HT1080 (cell line): Measurements from ENCODE around the gene FADS3. TPM values are rescaled to one million over a fixed set of nuclear protein-coding genes. Genes with fewer than 3 reads are reported as not detected.

ENCODE experiments used
- DNase-seq: peaks from one replicate; pipeline ENCODE4 v3.0.0-alpha.2; 2015; ENCODE audit warnings: low read depth
- total RNA-seq: library from RNA; depleted of rRNA; stranded (reverse); fragments of >200 nt; shearing (Covaris generic); gene quantifications from 2 replicates; pipeline ENCODE4 v1.2.3, GENCODE V29; 2014

The FADS3 gene
- total RNA-seq, 1 experiment from 2014 or later = 65.3 TPM

DNA sequence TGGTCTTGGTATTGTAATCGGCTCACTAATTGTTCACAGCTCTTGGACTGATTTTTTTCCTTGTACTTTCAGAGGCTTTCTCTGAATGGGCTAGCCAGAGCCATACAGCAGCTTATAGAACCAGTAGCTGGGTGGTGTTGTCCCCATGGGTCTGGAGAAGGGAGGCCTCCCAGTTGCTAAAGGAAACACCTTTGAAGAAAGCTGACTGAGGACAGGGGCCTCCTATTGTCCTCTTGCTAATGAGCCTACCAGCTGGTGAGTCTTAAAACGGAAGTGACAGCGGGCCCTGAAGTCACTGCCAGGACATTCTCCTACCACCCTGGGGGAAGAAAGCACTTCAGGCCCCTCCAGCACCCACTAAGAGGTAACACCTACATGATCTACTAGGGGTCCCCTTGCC lies 9.9 kb downstream of the FADS3 start:
- no peak for DNase-seq

DNA sequence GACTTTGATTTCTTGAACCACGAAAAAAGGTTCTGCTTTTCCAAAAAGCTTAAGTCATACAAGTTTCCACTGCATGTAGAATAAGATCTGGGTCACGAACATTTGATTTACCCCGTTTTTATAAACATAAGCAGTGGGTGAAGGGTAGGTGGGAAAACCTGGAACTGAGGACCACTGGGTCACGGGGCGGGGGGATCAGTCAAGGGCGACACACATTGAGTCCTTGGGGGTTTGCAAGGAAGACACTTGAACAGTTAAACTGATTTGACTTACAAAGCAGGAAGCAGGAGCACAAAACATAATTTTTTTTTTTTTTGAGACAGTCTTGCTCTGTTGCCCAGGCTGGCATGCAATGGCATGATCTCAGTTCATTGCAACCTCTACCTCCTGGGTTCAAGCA lies 10.9 kb downstream of the FADS3 start:
- DNase-seq = no peak

DNA sequence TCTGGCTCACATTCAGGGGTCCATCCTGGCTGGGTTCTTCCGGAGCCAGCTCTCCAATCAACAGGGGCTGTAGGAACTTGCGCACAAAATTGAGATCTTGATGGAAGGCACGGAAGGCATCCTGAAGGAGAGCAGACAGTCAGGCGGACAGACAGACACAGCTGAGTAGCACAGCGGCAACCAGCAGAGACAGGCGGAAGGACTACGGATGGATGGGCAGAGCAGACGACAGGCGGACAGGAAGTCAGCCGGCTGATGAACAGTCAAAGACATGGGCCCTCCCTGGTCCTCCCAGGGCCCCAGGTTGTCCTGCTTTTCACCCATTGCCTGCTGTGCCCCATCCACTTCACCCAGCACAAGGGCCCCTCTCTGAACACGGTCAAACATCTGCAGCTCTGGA lies 11.3 kb downstream of the FADS3 start:
- no peak for DNase-seq

DNA sequence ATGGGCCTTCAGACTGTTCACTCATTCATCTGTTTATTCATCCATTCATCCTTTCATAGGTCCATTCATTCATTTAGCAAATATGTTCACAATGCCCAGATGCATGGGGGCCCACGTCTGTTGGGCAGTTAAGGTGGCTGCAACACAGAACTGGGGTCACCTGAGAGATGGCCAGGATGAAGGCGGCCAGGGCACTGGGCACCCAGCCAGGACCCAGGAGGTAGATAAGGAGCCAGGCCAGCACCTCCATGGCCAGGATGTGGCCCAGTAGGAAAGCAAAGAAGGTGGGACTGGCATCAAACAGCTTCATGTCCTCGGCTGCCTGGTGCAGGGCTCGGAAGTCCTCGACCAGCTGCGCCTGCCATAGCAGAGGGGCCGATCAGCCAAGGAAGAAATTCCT lies 12.2 kb downstream of the FADS3 start:
- no peak for DNase-seq

DNA sequence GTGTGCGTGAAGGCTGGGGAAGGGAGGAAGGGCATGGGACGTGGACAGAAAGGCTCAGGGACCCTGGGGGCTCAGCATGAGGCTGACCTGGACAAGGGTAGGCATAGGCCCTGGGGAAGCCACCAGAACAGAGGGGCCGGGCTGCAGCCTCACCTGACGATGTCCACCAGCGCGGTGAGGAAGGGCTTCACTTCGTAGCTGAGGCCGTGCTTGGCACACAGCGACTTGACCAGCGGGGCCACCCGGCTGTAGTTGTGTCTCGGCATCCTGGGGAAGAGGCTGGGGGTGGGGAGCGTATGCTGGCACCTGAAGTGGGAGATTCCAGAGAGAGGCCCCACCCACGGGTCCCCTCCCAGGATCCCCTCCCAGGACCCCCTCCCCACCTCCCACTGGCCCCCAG lies 15.6 kb downstream of the FADS3 start:
- DNase-seq = no peak

DNA sequence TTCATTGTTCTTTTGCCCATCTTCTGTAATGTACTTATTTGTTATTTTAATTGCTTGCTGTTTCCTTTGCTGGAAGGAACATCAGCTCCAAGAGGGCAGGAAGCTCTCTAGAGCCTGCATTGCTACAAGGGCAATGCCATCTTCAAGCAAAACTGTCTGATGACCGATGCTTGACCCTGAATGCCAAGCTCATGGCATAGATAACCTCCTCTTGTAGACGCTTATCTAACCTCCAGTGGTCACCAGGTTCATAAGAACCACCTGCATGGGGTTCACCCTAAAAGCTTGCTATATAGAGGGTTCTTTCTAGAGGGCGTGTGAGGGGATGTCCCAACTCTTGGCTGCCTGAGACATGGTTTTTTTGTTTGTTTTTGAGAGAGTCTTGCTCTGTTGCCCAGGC lies 16.5 kb downstream of the FADS3 start:
- no peak for DNase-seq

DNA sequence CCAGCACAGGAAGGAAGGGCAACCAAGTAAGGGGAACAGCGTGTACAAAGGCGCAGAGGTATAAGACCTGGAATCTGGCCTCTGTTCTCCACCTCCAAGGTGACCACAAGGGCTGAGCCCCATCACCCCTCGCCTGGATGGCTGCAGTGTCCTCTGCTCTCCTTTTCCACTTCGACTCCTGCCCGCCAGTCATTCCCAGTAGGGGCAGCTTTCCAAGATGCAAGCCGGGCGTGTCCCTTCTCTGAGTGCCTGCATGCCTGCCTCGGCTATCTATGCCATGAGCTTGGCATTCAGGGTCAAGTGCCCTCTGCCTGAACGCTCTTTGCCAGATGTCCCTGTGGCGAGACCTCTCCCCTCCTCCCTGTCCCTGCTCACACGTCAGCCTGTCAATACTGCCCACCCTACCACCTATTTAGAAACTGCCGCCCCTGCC lies 17.0 kb downstream of the FADS3 start:
- no peak for DNase-seq

DNA sequence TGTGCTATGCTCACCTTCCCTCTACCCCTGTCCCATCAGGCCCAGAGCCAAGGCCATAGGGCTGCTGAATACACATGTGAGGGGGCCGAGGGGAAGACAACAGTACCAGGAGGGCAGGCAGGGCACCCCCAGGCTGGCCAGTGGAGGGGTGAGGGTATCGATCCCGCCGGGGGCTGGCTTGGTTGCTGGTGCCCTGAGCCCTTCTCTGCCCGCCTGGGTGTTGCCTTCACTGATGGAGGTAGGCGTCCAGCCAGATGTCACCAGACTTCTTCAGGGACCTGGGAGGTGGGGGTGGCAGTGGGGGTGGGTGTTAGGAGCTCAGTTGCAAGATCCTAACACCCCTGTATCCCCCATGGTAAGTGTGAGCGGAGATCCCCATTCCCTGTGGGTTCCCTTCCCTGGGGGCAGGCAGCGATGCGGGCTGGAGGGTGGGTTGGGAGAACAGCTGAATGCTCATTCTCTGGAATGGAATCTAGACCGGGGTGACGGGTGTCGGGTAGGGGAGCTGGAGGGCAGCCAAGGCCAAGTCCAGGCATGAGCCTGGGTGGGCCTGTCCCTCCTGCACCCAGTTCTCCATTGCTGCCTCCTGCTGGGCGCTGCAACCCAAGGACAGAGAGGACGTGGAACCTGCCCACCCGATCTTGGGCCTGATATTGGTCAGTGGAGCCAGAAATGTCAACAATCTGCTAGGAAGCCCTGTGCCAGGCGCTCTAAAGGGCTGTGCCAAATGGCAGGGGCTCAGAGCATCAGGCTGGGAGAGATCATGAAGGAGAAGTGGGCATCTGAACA lies 17.6 kb downstream of the FADS3 start:
- no peak for DNase-seq

DNA sequence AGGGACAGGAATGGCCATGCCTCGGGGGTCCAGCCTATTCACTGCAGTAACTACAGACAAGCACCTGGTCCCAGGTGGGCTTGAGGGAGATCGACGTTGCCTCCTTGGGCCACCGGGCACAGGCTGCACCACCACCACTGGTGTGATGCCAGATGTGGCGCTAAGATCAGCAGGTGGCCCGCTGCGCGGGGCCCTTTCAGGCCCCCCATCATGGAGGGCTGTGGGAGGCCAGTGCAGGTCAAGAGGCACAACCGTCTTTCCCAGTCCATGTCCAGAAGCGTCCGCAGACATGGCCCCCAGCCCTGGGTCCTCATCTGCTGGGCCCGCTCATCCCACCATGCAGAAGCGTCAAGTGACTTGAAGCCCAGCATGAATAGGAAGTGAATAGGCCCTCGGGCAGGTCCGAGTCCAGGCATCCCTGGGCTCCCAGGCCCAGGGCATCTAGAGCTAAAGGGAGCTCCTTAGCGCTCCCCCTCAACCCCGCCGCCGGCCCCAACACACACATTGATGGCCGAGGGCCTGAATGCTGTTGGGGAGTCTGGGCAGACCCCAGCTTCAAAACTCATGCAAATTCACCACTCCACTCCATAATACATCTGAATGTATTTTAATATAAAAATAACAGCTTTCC lies 18.3 kb downstream of the FADS3 start:
- DNase-seq = no peak

DNA sequence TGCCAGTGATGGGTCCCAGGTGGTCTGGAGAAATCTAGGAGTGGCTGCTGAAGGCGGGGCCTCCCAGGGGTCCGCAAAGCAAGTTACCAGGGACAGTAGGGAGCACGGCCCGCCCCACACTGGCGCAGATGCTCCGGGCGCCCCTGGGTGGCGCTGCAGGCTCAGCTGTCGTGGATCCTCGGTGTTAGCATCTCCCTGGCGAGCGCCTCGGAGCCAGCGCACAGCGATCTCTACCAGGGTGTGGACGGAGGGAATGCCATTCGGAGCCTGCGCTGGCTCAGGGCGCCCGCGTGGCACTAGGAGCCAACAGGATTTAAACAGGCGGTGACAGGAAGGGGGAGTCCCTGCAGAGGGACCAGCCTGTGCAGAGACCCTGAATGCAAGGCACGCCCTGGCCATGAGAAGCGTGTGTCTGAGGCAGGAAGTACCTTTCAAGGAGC lies 20.2 kb downstream of the FADS3 start:
- peak; percentile 76 for DNase-seq

DNA sequence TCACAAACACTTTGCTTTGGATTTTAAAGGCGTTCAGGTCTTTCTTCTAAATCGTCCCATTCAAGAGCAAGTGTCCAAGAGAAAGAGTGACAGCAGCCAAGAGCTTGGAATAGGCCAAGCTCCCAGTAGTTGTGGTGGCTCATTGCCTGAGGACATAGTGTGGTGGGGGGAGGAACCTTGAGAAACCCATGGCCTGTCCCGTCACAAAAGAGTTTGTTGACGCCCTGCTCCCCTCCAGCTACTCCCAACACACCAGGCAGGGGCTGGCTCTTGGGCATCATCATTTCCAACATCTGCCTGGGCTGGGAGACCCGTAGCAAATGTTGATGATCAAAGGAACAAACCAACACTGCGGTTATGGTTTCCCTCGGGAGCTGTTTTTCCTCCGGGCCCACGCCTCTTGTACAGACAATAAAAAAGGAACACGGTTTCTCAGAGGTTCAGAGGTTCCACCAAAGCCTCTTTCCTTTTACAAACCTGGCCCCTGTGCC lies 20.8 kb downstream of the FADS3 start:
- peak; percentile 23 for DNase-seq

DNA sequence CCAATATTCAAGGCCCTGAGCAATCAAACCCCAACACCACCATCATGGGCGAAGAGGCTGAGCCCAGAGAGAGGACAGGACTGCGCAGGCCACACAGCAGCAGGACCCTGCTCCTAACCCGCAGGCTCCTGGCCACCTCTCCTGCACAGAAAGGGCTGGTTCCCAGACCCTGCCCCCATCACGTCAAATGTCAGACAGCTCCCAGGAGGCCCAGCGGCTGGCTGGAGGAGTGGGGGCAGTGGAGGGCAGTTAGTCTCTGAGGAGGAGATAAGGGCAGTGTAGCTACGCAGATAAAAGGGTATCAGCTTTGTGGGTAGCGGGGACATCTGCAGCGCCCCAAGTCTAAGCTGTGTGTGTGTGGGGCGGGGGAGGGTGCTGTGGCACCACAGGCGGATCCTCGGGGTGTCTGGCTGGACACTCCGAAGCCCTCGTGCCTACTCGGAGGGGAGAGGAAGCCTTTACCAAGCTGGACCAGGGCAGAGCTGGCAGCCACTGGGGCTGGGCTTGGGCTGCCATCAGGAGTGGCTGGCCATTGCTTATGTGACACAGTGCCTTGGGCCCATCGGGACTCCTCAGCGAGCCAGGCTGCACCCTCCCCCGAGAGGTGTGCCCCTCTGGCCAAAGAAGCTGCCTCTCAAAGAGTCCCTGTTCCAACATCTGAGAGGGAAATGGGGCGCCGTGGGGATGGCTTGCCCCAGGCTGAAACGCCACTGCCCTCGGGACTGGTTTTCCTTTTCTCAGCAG lies 21.5 kb downstream of the FADS3 start:
- no peak for DNase-seq

DNA sequence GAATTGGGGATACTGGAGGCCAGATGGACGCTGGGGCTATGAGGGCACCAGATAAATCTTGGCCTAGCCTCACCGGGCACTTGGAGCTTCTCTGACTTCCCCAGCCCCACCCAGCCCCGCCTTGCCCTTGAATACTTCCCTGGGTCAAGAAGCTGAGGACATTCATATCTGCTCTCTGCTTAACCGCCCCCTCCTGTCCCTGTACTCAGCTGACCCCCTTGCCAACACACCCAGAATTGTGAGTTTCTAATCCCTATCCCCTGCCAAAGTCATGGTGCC lies 22.0 kb downstream of the FADS3 start:
- DNase-seq = no peak

DNA sequence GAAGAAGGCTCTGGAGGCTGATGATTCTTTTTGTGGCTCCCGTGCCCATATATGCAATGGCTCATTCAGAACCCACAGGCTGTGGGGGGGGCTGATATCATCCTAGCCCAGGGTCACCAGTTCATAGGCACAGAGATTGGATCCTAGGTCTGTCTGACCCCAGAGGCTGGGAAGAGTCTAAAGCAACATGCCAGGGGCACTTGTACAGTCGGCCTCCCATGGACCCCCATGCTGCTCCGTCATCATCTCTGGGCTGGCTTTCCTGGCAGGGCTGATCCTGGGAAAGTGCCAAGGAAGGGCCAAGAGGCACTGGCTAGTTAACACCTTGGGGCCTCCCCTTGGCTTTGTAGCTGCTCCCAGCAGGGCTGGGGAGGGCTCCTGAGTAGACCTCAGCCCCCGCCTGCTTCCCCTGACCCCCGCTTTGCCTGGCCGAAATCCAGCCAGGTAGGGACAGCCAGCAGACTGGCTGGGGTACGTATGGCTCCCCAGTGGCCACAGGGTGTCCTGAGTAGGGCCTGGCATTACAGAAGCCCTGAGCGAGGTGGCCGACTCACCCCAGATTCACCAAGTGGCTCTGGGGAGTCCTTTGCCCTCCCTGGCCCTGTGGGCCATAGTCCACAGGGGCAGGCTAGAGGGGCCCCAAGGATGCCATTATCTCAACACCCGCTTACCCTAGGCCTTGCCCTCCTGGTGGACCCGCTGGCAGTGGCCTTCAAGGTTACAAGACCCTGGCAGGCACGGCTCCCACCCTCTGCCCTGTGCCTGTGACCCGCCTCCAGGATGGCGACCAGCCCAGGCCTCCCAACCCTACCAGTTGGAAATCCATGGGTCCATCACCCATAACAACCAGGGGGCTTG lies 22.5 kb downstream of the FADS3 start:
- DNase-seq = no peak

DNA sequence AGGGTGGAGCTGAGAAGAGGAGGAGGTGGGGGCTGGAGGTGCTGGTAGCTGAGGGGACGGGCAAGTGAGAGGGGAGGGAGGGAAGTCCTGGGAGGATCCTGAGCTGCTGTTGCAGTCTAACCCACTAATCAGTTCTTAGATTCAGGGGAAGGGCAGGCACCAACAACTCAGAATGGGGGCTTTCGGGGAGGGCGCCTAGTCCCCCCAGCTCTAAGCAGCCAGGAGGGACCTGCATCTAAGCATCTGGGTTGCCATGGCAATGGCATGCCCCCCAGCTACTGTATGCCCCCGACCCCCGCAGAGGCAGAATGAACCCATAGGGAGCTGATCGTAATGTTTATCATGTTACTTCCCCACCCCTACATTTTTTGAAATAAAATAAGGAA lies 24.4 kb downstream of the FADS3 start:
- no peak for DNase-seq

DNA sequence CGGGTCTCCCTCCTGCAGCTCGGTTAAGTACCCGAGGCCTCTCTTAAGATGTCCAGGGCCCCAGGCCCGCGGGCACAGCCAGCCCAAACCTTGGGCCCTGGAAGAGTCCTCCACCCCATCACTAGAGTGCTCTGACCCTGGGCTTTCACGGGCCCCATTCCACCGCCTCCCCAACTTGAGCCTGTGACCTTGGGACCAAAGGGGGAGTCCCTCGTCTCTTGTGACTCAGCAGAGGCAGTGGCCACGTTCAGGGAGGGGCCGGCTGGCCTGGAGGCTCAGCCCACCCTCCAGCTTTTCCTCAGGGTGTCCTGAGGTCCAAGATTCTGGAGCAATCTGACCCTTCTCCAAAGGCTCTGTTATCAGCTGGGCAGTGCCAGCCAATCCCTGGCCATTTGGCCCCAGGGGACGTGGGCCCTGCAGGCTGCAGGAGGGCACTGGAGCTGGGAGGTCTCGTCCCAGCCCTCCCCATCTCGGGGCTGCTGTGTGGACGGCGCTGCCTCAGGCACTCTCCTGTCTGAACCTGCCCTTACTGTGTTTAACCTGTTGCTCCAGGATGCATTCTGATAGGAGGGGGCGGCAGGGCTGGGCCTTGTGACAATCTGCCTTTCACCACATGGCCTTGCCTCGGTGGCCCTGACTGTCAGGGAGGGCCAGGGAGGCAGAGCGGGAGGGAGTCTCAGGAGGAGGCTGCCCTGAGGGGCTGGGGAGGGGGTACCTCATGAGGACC lies 25.0 kb downstream of the FADS3 start:
- DNase-seq = no peak

DNA sequence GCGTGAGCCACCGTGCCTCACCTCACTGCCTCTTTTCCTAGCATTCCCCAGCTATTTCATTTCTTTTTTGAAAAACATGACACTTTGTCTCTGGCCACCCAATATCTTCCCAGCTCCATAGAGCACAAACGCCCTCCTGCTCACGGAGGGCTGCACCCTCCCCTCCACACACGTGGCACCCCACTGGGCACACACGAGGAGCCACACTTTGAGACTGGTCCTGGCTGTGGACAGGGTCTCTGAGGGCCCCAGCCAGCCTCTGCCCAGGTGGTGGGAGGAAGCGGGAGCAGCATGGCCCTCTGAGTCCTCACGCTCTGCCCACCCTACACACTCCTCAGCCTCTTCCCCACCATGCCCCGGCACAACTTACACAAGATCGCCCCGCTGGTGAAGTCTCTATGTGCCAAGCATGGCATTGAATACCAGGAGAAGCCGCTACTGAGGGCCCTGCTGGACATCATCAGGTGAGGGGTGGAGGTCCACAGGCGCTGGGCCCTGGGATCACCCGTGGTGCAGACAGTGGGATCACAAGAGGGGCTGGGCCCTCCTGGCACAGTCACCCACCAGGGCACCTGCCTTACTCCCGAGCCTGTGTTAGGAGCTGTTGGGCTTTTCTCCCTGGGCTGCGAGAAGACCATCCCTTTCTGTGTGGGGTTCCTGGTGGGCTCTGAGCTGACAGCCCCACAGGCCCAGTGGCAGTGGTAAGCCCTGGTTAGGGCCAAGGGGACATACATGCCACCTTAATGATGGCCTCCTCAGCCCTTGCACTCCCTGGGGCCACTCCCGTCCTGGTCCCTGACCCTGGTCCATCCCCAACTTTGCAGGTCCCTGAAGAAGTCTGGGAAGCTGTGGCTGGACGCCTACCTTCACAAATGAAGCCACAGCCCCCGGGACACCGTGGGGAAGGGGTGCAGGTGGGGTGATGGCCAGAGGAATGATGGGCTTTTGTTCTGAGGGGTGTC lies 26.2 kb downstream of the FADS3 start:
- no peak for DNase-seq

DNA sequence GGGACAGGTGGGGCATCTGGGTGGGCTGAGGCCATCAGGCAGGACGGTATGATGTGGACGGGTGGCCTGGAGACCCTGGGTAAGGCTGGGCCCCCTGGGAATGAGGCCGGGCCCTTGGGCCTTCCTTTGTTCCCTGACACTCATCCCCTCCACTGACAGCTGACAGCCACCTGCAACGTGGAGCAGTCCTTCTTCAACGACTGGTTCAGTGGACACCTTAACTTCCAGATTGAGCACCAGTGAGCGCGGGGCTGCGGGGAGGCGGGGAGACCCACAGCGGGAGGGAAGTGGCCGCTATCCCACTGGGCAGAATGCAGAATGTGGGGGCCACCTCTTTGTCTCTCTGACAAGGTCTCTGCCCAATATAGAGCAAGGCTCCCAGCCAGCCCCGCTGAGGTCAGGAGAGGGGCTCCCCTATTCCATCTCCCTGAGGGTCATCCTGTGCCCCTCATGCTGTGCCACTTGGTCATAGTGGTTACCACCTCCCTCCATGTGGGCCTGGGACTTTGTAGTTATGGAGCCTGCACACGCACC lies 27.7 kb downstream of the FADS3 start:
- DNase-seq = no peak
